ENCODE measurements around the gene FAM110C.

GRCh38 chr2:46131-46470, 204 bp downstream of the FAM110C start:
- peak in 2 of 6 experiments; percentile 7 to 24 for TF ChIP-seq CTCF (IDR thresholded peaks at IDR 0.05)
- TF ChIP-seq POLR2A (IDR thresholded peaks at IDR 0.05) = peak; percentile 83 to 88
